Measurements from ENCODE around the gene AVL9.

Gene AVL9

GRCh38 chr7:32574626-32575025 is 79.3 kb downstream of the AVL9 start:
- TF ChIP-seq EZH2 (IDR thresholded peaks at IDR 0.05; ENCODE audit: borderline replicate concordance, low read length) = no peak
- TF ChIP-seq CTCF (IDR thresholded peaks at IDR 0.05; ENCODE audit: low read length) = no peak
- no peak overlapping the region for H3K9ac ChIP-seq (ENCODE audit: low read length)
- H4K20me1 ChIP-seq (ENCODE audit: insufficient read depth, low read length) = no peaks in the 10 kb centered on the region
- H3K4me1 ChIP-seq (ENCODE audit: insufficient read depth, low read length, severe bottlenecking) = no peaks in the 10 kb centered on the region
- no peak overlapping the region for H3K4me2 ChIP-seq (ENCODE audit: low read length)
- no peak overlapping the region for H2AFZ ChIP-seq (ENCODE audit: low read length)
- no peaks in the 10 kb centered on the region for H3K79me2 ChIP-seq (ENCODE audit: insufficient read depth, low read length)
- no peak overlapping the region for H3K4me3 ChIP-seq (ENCODE audit: low read depth, low read length, poor library complexity, severe bottlenecking)
- H3K9me2 ChIP-seq (ENCODE audit: low read depth, low read length) = no peaks in the 10 kb centered on the region
- H3K9me3 ChIP-seq (ENCODE audit: low read length) = no peaks in the 10 kb centered on the region
- no peaks in the 10 kb centered on the region for H3F3A ChIP-seq (ENCODE audit: insufficient read depth, low read length)
- peaks cover 65% of the 10 kb centered on the region for H3K36me3 ChIP-seq (ENCODE audit: insufficient read depth, low read length)
- H3K27me3 ChIP-seq (ENCODE audit: insufficient read depth, low read length) = no peaks in the 10 kb centered on the region
- H3K27ac ChIP-seq (ENCODE audit: low read depth, low read length, poor library complexity, severe bottlenecking) = no peak overlapping the region

GRCh38 chr7:32577421-32577820 is 82.1 kb downstream of the AVL9 start:
- no peak overlapping the region for H3K27ac ChIP-seq (ENCODE audit: low read depth, low read length, poor library complexity, severe bottlenecking)
- H4K20me1 ChIP-seq (ENCODE audit: insufficient read depth, low read length) = no peaks in the 10 kb centered on the region
- H3K4me2 ChIP-seq (ENCODE audit: low read length) = no peak overlapping the region
- TF ChIP-seq EZH2 (IDR thresholded peaks at IDR 0.05; ENCODE audit: borderline replicate concordance, low read length) (no peak), CTCF (IDR thresholded peaks at IDR 0.05; ENCODE audit: low read length) (no peak)
- no peak overlapping the region for H3K4me3 ChIP-seq (ENCODE audit: low read depth, low read length, poor library complexity, severe bottlenecking)
- H3K36me3 ChIP-seq (ENCODE audit: insufficient read depth, low read length) = peaks cover 84% of the 10 kb centered on the region
- H3K9me2 ChIP-seq (ENCODE audit: low read depth, low read length) = no peaks in the 10 kb centered on the region
- no peaks in the 10 kb centered on the region for H3K9me3 ChIP-seq (ENCODE audit: low read length)
- H2AFZ ChIP-seq (ENCODE audit: low read length) = no peak overlapping the region
- H3K79me2 ChIP-seq (ENCODE audit: insufficient read depth, low read length) = no peaks in the 10 kb centered on the region
- H3K27me3 ChIP-seq (ENCODE audit: insufficient read depth, low read length) = no peaks in the 10 kb centered on the region
- H3K4me1 ChIP-seq (ENCODE audit: insufficient read depth, low read length, severe bottlenecking) = no peaks in the 10 kb centered on the region
- no peak overlapping the region for H3K9ac ChIP-seq (ENCODE audit: low read length)
- no peaks in the 10 kb centered on the region for H3F3A ChIP-seq (ENCODE audit: insufficient read depth, low read length)

GRCh38 chr7:32579776-32580175 is 84.5 kb downstream of the AVL9 start:
- no peaks in the 10 kb centered on the region for H3K9me2 ChIP-seq (ENCODE audit: low read depth, low read length)
- peaks cover 81% of the 10 kb centered on the region for H3K36me3 ChIP-seq (ENCODE audit: insufficient read depth, low read length)
- H3K27ac ChIP-seq (ENCODE audit: low read depth, low read length, poor library complexity, severe bottlenecking) = no peak overlapping the region
- H3K9me3 ChIP-seq (ENCODE audit: low read length) = no peaks in the 10 kb centered on the region
- H3K4me1 ChIP-seq (ENCODE audit: insufficient read depth, low read length, severe bottlenecking) = no peaks in the 10 kb centered on the region
- H3F3A ChIP-seq (ENCODE audit: insufficient read depth, low read length) = no peaks in the 10 kb centered on the region
- H3K4me3 ChIP-seq (ENCODE audit: low read depth, low read length, poor library complexity, severe bottlenecking) = no peak overlapping the region
- TF ChIP-seq EZH2 (IDR thresholded peaks at IDR 0.05; ENCODE audit: borderline replicate concordance, low read length) (no peak), CTCF (IDR thresholded peaks at IDR 0.05; ENCODE audit: low read length) (no peak)
- no peaks in the 10 kb centered on the region for H4K20me1 ChIP-seq (ENCODE audit: insufficient read depth, low read length)
- no peak overlapping the region for H2AFZ ChIP-seq (ENCODE audit: low read length)
- no peaks in the 10 kb centered on the region for H3K27me3 ChIP-seq (ENCODE audit: insufficient read depth, low read length)
- no peaks in the 10 kb centered on the region for H3K79me2 ChIP-seq (ENCODE audit: insufficient read depth, low read length)
- H3K4me2 ChIP-seq (ENCODE audit: low read length) = no peak overlapping the region
- H3K9ac ChIP-seq (ENCODE audit: low read length) = no peak overlapping the region
